ENCODE measurements around the gene UBE2D2.

- TF ChIP-seq POLR2AphosphoS5 (IDR thresholded peaks at IDR 0.05; ENCODE audit: borderline replicate concordance, low read depth, low read length), result no peak
- TF ChIP-seq EZH2 (IDR thresholded peaks at IDR 0.05), result no peak
These were observed 36.0 kb downstream of the UBE2D2 start for GRCh38 chr5:139597134-139597533.

Data from SK-N-MC (cell line).